ENCODE results near the gene SGSM1. TPM values are rescaled to one million over a fixed set of nuclear protein-coding genes. Genes with fewer than 3 reads are reported as not detected.
A peak's percentile ranks its signal among the peaks of the same experiment; 100 is the strongest.

The SGSM1 gene, protein sequence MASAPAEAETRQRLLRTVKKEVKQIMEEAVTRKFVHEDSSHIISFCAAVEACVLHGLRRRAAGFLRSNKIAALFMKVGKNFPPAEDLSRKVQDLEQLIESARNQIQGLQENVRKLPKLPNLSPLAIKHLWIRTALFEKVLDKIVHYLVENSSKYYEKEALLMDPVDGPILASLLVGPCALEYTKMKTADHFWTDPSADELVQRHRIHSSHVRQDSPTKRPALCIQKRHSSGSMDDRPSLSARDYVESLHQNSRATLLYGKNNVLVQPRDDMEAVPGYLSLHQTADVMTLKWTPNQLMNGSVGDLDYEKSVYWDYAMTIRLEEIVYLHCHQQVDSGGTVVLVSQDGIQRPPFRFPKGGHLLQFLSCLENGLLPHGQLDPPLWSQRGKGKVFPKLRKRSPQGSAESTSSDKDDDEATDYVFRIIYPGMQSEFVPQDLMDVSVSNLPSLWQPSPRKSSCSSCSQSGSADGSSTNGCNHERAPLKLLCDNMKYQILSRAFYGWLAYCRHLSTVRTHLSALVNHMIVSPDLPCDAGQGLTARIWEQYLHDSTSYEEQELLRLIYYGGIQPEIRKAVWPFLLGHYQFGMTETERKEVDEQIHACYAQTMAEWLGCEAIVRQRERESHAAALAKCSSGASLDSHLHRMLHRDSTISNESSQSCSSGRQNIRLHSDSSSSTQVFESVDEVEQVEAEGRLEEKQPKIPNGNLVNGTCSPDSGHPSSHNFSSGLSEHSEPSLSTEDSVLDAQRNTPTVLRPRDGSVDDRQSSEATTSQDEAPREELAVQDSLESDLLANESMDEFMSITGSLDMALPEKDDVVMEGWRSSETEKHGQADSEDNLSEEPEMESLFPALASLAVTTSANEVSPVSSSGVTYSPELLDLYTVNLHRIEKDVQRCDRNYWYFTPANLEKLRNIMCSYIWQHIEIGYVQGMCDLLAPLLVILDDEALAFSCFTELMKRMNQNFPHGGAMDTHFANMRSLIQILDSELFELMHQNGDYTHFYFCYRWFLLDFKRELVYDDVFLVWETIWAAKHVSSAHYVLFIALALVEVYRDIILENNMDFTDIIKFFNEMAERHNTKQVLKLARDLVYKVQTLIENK
- total RNA-seq (2011; cell fraction: chromatin; rRNA removed; ENCODE audit: low replicate concordance) = 0.12 TPM in 1 of 2 replicates, not detected in the other
- not detected in 2 replicates for total RNA-seq (2011; cell fraction: nucleolus; rRNA removed)
- total RNA-seq (2011; cell fraction: nucleoplasm; rRNA removed) = not detected in 2 replicates
- not detected in 2 replicates for total RNA-seq (2014; rRNA removed)
- not detected in 2 replicates for total RNA-seq (2014; rRNA removed; fragmentation: Illumina TruSeq; extraction: Trizol)
- not detected in 2 replicates for total RNA-seq (2015; rRNA removed; fragmentation: Illumina TruSeq; extraction: Trizol)
- not detected in 2 replicates for total RNA-seq (2021)
- 0.01 TPM in 1 of 2 replicates, not detected in the other for polyA plus RNA-seq (2011; rRNA removed)
- 0.03 TPM in 2 replicates for polyA plus RNA-seq (2011; cell fraction: cytosol; rRNA removed)
- 0.04 TPM in 1 of 2 replicates, not detected in the other for polyA plus RNA-seq (2011; cell fraction: nucleus; rRNA removed)
- 0.03 TPM in 1 of 2 replicates, not detected in the other for polyA plus RNA-seq (2012)
- polyA plus RNA-seq (2014; fragmentation: Illumina TruSeq; extraction: Trizol) = not detected in 2 replicates
- not detected for polyA plus RNA-seq (2014; fragmentation: Nextera tagmentation; extraction: Ambion mirVana)
- polyA plus RNA-seq (2014; rRNA removed) = not detected in 2 replicates
- polyA minus RNA-seq (2011; rRNA and poly(A)+ RNA removed) = not detected in 2 replicates
- polyA minus RNA-seq (2011; cell fraction: cytosol; rRNA and poly(A)+ RNA removed) = not detected in 2 replicates
- not detected in 2 replicates for polyA minus RNA-seq (2011; cell fraction: nucleus; rRNA and poly(A)+ RNA removed)
- Bru-seq, nascent RNA = percentile 12 among the genes with signal in this experiment
- percentile 3 among the genes with signal in this experiment for BruChase-seq, experiment 1, labeled RNA remaining after a 2-hour chase
- BruChase-seq, experiment 2, labeled RNA remaining after a 6-hour chase = percentile 7 among the genes with signal in this experiment
- long read RNA-seq, experiment 1 = 0 reads
- long read RNA-seq, experiment 2 = 0 reads
- long read RNA-seq, experiment 3 = 0 reads

GRCh38 chr22:24805790-24806662 is at the start of gene SGSM1:
TSS of gene SGSM1 (plus strand) at chr22:24806211. CDS start at chr22:24806326, 115 bp downstream.
- in situ Hi-C loops (cut with MboI) = no loop called here
- TF ChIP-seq MXI1 (IDR thresholded peaks at IDR 0.05; ENCODE audit: low read depth, low read length) = no peak
- TF ChIP-seq MTA1 (IDR thresholded peaks at IDR 0.05; ENCODE audit: borderline replicate concordance) = no peak
- peak in 1 of 2 experiments; percentile 66; a peak in 1 of 4 replicates for TF ChIP-seq ARNT (IDR thresholded peaks at IDR 0.05)
- TF ChIP-seq IRF1 (CRISPR knock-in tag; IDR thresholded peaks at IDR 0.05; ENCODE audit: borderline replicate concordance) = no peak
- TF ChIP-seq CTBP1 (IDR thresholded peaks at IDR 0.05; ENCODE audit: borderline replicate concordance) = peak; percentile 46; the same call in 1 of the 2 replicates

More at GRCh38 chr22:24805790-24806662, at the start of gene SGSM1:
- Histone ChIP-seq H3K27ac (ENCODE audit: extremely low read depth, low read depth, low read length) (no peak within 1 kb of the TSS), H3K4me2 (ENCODE audit: insufficient read depth, low read length) (peak within 1 kb of the TSS; percentile 69), H3K9me1 (ENCODE audit: control insufficient read depth, insufficient read depth, low read length) (no peaks in the 10 kb centered on the region), H2AFZ (ENCODE audit: low read depth, low read length) (peak within 1 kb of the TSS; percentile 92), H3K4me1 (replicated peaks in 1 of 2; ENCODE audit: control insufficient read depth in 2 of 2, insufficient read depth in 2 of 2, low read length in 2 of 2) (peaks cover 0 to 10% of the 10 kb centered on the region in 2 experiments; a peak in 2 of 5 replicates), H4K20me1 (replicated peaks; ENCODE audit: control insufficient read depth, insufficient read depth, low read length) (no peaks in the 10 kb centered on the region), H3K79me2 (ENCODE audit: control insufficient read depth, insufficient read depth, low read length) (no peaks in the 10 kb centered on the region), H3K9me3 (replicated peaks; ENCODE audit: control insufficient read depth, insufficient read depth, low read depth, low read length) (no peaks in the 10 kb centered on the region), H3K27me3 (ENCODE audit: control insufficient read depth in 2 of 2, insufficient read depth in 2 of 2, low read length in 2 of 2) (peaks cover 6 to 21% of the 10 kb centered on the region in 2 experiments; a peak in 3 of 5 replicates), H3K36me3 (ENCODE audit: control insufficient read depth, insufficient read depth, low read length) (no peaks in the 10 kb centered on the region), H3K4me3 (peak within 1 kb of the TSS; percentile 41), H3K9ac (ENCODE audit: insufficient read depth in 1 of 2, low read depth in 2 of 2, low read length in 2 of 2) (peak within 1 kb of the TSS; percentile 53 to 79; a peak in 3 of 4 replicates)
- intact Hi-C loops (cut with micrococcal nuclease) = no loop called here
- 2% methylated on average over 13 of the region's 80 CpGs for WGBS (ENCODE audit: insufficient coverage, low coverage, missing lambda C conversion rate)
- BruUV-seq (replicated peaks) = no TSS peak
- ChIA-PET POLR2A (interaction anchor here (0.7 kb wide), 1 partner anchor 134 kb away, joined by 3 read pairs; no protein-coding TSS in a partner anchor), CTCF (ENCODE audit: low intra/inter-chr PET ratio) (interaction anchor here (0.6 kb wide), 1 partner anchor 65 kb away, joined by 6 read pairs; no protein-coding TSS in a partner anchor)
- DNase-seq (ENCODE audit: extremely low read depth in 1 of 4, low spot score in 3 of 4) (peak; percentile 82 to 92 (median 90)), FAIRE-seq (no peak), ATAC-seq (peak; percentile 98)
